Bone marrow (tissue), 2 donors: ENCODE data around the gene RBFOX2.

Experiments used
- DNase-seq, 2 donors: peaks; one replicate each; lab custom pipeline; 2025; lab: John Stamatoyannopoulos, UW

RBFOX2 gene

DNA sequence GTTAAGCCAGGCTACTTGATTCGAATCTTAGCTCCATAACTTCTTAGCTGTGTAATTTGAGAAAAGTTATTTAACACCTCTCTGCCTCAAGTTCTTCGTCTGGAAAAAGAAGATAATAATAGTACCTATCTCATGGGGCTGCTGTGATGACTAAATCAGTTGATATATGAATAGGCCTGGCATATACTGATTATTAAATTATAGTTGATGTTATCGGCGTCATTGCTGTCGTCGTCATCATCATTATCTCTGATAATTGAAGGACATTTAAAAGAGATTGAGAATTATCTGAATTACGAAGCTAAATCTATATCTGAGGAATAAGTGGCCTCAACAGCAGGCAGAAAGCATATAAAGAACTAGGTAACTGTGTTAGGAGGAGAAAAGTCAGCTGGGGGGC lies 165.9 kb downstream of the RBFOX2 start:
- DNase-seq: no peak

DNA sequence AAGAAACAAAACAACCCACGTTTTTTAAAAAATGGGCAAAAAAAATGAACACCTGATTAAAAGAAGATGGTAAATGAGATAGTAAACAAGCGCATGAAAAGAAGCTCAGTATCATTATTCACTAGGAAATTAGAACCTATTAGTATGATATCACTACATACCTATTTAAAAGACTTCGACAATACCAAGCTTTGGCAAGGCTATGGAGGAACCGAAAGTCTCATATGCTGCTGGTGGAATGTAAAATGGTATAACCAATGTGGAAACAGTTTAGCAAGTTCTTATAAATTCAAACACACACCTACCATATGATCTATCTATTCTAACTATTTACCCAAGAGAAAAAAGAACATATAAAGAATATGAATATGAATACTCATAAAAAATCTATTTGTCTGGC lies 167.2 kb downstream of the RBFOX2 start:
- DNase-seq: no peak

DNA sequence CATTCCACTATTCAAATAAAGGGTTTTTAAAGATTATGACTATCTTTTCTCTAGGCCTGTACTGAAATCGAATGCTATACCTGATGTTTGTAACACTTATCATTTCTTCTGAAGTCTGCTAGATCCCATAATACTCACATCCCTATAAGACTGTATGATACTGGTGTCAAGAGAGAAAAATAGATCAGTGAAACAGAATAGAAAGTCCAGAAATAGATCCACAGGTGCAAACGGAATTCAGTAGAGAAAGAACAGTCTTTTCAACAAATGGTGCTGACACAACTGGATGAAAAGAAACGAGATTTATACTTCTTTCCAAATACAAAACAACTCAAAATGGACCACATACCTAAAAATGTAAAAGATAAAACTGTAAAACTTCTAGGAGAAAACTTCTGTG lies 167.8 kb downstream of the RBFOX2 start:
- no peak for DNase-seq

DNA sequence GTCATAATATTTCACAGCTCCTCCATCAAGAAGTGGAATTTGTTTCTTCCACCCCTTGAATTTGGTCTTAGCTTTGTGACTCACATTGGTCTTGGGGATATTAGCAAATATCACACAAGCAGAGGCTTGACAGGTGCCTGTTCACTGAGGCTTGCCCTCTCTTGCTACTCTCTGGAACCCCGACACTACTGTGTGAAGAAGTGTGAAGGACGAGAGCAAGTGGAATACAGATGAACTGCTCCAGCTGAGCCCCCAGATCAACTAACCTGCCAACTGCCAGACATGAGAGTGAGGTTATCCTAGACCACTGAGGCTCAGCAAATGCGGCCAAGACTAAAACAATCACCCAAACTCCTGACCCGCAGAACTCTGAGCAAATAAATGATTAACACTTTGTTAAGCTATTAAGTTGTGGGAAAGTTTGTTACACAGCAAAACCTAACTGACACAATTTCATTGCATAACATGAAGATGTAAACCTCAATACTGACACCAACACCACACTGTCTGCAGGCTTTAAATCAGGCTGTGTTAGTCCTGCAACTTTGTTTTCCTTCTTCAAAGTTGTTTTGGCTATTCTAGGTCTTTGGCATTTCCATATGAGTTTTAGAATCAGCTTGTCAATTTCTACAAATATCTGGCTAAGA lies 168.4 kb downstream of the RBFOX2 start:
- DNase-seq: no peak

DNA sequence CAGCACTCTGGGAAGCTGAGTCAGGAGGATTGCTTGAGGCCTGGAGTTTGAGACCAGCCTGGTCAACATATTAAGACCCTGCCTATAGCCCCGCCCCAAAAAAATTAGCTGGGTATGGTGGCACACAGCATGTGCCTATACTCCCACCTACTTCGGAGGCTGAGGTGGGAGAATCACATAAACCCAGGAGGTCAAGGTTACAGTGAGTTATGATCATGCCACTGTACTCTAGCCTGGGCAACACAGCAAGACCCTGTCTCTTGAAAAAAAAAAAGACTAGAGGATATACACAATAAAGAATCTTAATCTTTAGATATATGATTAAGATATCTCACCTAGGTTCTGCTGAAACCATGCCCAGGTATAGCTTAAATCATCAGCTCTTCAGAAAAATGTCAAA lies 174.3 kb downstream of the RBFOX2 start:
- no peak for DNase-seq

DNA sequence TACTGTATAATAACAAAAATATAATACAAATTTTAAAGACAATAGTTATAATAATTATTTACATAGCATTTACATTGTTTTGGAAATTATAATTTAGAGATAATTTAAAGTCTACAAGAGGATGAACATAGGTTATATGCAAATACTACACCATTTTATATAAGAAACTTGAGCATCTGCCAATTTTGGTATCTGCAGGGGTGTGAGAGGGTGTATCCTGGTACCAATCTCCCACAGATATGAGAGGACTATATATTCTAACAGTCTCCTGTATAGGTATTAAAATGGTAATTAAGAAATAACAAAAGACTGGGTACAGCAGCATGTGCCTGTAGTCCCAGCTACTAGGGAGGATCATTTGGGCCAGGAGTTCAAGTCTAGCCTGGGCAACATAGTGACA lies 176.5 kb downstream of the RBFOX2 start:
- DNase-seq: no peak

DNA sequence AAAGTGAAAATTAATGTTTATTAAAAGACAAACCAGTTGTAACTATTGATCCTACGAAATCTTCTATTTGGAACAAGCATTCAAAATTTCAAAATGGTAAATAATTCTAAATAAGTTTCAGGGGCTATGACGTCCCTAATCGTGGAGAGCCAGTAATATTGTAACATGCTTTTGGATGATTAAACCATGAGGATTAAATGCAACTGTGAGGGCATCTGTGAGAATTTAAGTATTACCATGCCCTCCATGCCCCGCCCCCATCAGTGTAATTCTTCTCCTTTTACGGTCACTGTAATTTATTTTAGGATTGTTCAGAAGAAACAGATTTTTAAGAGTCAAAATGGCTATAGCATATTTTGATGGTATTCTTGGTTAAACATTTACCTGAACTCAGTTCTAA lies 177.8 kb downstream of the RBFOX2 start:
- no peak for DNase-seq

DNA sequence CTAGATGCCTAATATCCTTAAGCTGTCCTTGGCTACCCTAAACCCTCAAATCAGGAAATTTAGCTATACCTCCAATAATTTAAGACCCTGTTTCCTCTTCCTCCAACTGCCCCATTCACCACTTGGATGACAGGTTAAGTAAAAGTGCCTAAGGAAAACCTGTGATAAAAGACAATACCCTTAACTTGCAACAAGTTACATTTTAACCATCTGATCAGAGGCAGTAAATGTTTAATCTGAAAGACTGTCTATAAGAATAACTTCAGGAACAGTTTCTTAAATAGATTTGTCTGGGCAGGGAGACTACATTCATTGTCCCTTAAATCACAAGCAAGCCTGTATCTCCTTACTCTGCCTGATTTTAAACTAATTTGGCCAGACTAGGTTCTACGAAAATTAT lies 181.8 kb downstream of the RBFOX2 start:
- DNase-seq: no peak

DNA sequence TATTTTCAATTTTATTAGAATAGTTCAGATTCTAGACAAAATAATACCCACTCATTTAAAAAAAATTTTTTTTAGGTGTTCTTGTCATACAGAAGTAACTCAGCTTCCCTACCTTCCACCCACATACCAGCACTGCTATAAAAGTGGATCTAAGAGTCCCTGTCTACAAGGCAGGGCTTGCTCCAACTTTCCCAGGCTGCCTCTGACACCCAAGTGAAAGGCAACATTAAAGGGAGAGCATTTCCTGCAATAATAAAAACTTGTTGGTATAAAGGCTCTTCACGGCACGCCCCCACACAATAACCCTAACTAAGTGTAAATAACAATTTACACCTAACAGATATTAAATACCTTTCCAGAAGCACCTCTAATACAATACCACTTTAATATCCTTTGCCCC lies 183.7 kb downstream of the RBFOX2 start:
- no peak for DNase-seq

DNA sequence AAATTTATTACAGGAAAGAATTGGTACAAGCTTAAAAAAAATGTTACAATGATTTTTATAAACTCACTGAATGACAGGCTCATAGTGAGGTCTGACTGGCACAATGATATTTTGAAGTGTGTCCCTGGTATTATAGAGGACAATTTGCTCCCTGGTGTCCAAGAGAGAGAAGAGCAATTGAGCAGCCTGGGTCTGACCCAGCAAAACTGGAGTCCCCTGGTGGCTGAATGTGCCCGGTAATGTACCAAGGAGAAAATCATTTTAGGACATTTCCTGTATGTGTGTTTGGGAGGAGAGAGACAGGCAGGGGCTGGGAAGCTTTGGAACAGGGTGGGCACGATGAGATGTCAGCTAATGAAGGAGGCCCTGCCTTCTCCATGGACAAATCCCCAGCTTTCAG lies 185.7 kb downstream of the RBFOX2 start:
- DNase-seq: peak in 1 of 2 donors; percentile 14

DNA sequence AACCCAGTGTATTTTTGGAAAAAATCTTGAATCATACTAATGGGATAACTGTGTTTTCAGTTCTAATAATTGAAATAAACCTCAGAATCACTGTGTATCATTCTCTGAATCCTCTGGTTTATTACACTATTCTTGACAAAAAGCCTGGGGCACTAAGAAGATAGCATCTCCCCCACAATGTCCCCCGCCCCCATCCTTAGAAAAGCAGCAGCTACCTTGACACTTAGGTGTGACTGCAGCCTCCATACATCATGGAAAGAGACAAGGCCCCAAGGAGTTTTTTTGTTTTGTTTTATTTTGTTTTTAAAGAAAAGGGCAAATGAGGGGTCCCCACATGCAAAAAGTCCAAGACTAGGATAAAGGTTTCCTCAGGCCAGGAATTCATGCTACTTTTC lies 186.1 kb downstream of the RBFOX2 start:
- DNase-seq: no peak

DNA sequence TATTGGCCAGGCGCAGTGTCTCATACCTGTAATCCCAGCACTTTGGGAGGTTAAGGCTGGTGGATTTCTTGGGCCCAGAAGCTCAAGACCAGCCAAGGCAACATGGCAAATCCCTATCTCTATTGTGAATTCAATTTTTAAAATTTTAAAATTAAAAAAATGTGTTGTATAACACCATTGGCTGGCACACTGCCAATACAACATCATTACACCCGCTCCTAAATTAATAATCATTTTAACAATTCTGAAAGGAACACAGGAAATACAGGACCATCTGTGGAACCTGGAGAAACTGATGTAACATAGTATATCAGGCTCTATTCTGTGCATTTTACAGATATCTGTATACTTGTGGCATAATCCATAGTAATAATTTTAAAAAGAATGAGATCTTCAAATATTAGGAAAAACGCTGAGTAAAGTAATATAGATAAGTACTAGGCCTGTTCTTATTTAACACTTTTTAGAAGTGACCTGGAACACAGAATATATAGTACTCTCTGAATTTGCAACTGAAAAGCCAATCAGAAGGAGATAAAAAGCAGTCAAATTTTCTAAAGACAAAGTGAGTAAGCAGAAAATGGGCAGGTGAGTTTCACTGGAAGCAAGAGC lies 186.6 kb downstream of the RBFOX2 start:
- DNase-seq: no peak

DNA sequence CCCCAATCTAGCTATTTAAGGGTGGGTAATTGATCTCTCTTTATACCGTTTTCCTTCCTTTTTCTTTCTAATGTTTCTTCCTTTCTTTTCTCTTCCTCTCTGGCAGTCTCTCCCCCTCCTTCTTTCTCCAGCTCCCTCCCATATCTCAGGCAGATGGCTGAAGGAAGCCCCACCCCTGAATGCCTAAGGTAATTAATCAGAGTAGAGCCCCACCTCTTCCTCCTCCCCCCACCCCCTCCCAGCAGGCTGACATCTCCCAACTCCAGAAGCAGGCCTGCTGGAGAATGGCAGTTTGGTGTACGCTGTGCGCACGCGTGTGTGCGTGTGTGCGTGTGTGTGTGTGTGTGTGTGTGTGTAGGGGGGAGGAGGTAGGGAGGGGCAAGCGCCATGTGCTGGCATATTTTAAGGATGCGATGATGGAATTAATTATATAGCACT lies 188.3 kb downstream of the RBFOX2 start:
- DNase-seq: peak in 1 of 2 donors; percentile 7

DNA sequence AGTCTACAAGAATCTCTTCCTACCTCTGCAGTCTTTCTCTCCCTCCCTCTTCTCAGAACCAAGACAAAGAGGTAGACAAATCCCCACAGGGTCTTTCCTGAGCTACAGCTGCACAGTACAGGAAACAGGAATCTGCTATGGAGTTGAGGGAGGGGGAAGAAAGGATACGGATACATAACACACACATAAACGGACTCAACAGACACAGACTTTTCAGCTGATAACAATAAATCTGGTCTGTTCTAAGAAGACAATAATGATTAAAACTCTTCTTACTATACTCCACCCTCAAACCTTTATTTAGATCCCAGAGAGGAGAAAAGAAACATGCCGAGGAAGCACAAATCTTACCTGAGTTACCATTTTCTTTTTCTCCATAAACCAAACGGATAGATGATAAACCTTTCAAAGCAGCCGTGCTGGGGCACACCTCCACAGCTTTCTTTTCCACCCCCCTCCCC lies 188.8 kb downstream of the RBFOX2 start:
- DNase-seq: no peak

DNA sequence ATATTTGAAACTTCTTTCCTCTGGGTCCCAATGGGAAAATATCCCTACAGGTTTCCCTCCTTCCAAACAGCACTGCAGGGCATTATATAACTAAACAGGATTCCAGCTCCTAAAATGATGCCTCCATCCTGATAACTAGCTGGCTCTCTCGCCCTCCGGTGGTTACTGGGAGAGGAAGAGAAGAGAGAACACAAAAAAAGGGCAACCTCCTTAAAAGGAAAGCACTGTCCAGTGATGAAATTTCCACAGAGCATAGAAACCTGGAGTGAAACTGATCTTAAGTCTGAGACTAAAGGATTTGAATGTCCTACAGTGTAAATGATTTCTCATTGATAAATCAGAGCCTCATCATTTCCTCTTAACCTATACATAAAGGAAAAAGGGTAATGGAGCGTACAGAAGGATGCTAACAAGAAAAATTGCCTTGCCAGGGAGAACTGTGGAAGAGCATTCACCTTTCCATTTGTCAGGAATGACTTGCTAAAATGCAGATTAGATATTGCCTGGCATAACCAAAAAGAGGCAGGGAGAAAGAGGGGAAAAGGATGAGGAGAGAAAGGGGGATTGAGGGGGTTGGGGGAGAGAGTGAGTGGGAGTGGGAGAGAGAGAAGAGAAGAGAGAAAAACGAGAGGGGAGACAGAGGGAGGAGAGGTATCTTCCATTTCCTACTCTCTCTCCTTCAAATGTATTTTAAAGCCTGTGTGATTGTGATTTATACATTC lies 189.6 kb downstream of the RBFOX2 start:
- DNase-seq: no peak

DNA sequence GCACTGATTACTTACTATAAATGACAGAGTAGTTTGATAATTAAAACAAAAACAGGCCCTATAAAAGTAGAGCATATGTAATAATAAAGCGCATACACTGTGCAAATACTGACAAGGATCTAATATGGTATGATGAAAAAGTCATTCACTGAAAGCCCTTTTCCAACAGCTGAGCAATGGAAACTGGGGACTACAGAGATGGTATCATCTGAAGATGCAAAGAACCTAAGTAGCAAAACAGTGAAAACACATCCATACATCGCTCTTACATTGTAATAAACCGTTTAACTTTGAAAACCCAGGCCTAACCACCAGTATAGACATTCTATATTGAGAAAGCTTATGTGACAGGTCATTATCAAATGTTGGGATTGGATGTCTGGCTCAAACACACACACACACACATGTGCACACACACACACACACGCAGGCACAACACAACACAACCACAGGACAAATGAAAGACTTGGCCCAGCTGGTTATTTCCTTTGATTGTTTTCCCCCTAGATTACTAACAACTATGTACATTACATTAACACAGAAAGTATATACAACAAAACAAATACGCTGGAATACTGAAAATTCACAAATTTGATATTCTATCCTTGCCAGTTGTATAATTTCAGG lies 191.4 kb downstream of the RBFOX2 start:
- DNase-seq: no peak

DNA sequence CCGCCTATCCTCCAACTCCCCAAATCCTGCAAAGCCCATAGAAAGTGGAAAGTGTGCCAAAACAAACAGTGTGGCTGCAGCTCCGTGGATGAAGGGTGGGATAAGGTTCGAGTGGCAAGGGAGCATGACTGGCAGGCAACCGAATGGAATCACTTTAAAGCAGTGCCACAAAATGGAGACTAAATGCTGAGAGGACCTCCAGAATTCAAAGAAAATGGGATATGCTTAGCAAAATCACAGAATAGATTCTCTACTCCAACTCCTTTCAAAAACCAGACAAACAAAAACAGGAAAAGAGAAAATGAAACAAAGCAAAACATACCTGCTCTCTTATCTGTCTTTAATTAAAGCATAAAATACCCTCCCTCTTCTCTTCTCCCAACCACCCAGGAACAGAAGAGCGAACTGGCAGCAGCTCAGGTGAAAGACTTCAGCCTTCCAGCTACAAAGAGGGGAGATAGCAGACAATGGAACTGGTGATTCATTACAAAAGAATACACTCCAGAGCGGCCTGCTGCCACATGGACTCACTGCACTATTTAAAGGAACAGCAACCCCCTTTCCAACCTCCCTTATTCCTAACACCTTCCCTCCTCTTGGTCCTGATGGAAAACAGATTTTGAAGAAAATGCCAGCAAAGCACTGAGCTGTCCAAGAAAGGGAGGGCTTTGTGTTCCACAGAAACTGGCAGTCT lies 192.5 kb downstream of the RBFOX2 start:
- DNase-seq: no peak

DNA sequence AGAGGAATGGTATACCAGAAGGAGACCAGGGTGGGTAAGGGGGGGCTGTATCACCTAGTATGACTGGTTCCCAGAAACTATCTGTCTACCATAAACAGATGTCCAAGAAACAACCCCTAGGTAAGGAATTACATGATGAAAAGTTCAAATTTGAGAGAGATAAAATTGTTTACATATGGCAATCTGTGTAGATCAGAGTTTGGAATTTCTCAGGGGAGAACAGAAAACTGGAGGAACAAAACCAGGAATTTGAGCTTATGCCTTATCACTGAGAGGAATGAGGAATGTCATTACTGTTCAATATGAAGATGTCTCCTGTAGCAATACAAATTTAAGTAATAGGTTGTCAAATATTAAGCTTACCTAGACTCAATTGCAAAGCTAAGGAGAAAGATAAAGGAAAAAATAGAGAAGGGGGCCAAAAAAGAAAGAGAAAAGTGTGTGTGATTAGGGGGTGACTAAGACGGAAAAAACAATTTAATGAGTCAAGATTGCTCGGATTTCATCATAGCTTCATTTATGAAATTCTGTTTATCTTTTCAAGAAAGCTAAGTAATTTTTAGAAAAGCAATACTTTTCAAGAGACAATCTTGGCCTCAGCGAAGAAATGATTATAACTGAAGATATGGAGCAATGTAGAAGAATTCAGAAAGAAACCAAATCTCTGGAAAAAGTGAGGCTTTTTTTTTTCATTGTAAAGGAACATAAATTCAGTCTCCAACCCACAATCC lies 193.2 kb downstream of the RBFOX2 start:
- no peak for DNase-seq

DNA sequence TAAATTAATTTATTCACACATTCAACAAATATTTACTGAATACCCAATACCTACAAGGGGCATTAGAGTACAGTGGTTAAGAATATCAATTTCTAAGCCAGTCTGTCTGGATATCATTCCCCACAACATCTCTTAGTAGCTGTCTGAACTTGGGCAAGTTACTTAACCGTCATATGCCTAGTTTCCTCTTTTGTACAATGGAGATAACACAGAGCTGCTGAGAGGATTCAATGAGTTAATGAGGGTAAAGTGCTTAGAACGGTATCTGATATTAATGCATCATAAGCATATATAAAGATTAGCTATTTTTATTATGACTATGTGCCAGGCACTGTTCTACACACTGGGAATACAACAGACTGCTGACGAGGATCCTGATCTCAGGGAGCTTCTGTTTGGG lies 194.6 kb downstream of the RBFOX2 start:
- no peak for DNase-seq

DNA sequence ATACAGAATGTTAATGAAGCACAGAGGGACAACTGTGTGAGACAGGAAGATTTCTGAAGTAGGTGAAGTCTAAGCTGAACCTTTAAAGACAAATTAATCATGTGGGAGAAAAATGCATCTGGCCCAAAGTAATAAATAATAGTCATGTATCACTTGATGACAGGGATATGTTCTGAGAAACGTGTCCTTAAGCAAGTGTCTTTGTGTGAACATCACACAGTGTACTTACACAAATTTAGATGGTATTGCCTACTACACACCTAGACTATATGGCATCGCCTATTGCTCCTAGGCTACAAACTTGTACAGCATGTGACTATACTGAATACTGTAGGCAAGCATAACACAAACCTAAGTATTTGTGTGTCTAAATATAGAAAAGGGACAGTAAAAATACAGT lies 198.3 kb downstream of the RBFOX2 start:
- DNase-seq: no peak

DNA sequence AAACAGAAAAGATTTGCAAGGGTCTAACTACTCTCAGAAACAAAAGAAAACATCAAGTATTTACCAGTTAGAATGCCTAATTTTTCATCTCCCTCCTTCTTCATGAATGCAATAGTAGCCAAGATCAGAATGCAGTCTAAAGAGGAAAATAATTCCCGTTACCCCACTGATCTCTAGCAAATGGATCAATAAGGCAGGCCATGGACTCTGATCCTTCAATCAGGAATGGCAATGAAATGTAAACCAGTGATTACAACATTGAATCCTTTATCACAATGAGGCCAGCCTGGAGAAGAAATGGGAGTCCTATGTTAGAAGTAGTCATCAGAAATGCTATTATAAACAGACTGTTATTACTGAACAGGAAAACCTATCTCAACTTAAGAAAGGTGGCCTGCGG lies 204.4 kb downstream of the RBFOX2 start:
- DNase-seq: no peak

DNA sequence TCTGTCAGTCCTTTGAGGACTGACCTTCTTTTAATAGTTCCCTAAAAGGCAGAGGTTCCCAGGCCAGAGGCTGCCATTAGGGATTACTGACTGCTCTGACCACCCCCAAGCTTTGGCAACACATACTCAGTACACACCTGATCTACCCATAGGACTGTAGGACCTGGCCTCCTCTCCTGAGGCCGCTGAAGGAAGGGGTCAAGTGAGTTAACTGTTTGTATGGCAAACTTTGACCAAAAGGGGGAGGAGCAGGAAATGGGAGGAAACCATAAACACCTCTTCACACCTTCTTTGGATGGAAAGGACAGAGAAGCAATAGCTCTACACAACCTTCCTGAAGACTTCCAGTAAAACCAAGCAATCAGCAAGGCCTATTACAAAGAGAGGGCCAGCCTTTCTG lies 207.0 kb downstream of the RBFOX2 start:
- DNase-seq: no peak
